Measurements from ENCODE around the gene CACNA1H.
"Not testable (repeated sequence)": the region's sequence is repeated elsewhere in the genome, so short reads cannot be mapped to it uniquely, and the experiment has no call there.

CACNA1H gene

DNA sequence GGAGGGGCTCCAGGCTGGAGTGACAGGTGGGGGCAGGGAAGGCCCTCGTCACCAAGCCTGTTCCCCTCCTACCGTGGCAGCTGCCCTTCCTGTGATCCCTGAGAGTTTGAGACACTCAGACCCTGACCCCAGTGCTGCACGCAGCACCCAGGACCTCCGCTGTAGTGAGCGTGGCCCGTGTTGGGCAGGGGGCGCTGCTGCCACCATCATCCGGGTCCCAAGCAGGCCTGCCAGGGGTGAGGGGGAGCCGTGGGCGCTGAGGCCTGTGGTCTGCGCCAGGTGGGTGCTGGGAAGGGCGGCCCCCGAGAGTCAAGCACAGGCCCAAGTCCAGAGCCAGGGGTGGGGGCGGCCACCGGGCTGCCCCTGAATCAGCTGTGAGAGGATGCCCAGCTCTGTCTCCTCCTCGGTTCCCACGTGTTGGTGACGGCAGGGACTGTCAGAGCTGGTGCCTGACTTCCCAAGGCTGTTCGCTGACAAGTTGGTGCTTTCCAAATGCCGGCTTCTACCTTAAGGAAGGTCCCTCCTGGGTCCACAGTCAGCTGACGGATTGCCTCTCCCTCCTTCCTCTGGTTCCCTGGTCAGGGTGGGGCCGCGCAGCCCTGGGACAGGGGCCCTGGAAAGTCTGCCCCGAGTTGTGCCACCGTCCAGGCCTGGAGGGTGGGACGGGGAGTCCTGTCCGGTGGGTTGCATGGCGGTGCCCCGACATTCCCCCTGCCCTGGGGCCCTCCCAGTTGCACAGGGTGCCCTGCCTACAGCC lies 41.1 kb downstream of the CACNA1H start:
- DNase-seq (ENCODE audit: low spot score) = no peak

DNA sequence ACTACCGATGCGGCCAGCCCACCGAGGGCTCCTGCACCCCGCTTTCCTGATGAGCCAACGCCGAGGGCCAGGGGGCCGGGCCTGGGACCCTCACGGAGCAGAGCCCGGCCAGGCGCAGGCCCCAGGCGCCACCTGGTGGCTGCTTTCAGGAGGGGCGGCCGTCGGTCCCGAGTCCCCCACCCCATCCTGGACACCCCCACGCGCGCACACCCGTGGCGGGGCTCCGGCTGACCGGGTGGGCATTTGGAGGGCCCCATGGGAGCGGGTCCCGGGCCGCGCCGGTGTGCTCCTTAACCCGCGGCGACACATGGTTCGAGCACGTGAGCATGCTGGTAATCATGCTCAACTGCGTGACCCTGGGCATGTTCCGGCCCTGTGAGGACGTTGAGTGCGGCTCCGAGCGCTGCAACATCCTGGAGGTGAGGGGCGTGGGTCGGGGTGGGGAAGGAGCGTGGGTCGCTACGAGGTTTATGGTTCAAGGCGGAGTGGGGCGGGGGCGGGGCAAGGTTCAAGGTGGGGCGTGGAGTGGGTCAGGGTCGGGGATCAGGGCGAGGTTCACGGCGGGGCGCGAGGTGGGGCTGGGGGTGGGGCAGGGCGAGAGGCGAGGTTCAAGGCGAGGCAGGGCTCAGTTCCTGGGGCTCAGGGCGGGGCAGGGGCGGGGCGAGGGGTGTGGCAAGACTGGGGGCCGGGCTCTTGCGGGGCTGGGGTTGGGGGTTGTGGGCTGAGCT lies 41.9 kb downstream of the CACNA1H start:
- peak; percentile 74 for DNase-seq (ENCODE audit: low spot score)

DNA sequence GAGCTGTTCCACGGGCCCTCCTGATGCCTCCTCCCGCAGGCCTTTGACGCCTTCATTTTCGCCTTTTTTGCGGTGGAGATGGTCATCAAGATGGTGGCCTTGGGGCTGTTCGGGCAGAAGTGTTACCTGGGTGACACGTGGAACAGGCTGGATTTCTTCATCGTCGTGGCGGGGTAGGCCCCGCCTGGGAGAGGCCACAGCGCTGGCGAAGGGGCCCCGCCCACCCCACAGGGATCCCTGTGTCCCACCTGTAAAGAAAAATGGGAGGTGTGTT lies 42.4 kb downstream of the CACNA1H start:
- no peak for DNase-seq (ENCODE audit: low spot score)

DNA sequence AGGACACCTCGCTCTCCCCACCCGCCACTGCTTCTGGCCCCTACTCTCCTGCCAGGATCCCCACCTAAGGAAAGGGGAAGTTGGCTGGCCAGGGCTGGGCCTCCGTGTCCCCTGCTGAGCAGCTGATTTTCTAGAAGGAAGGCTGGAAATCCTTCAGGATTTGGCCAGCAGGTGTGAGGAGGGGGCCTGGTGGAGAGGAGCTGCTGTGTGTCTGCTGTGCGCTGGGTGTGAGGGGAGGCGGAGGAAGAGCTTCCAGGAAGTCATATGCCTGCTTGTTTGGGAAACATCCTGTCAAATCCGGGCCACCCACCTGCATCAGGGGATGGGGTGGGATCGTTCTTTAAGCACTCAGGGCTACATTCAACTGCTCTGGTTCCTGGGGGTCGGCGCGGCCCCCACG lies 43.6 kb downstream of the CACNA1H start:
- no peak for DNase-seq (ENCODE audit: low spot score)

- DNase-seq (ENCODE audit: low spot score) = no peak
Measured at GRCh38 chr16:1197237-1197866, 44.4 kb downstream of the CACNA1H start.

DNA sequence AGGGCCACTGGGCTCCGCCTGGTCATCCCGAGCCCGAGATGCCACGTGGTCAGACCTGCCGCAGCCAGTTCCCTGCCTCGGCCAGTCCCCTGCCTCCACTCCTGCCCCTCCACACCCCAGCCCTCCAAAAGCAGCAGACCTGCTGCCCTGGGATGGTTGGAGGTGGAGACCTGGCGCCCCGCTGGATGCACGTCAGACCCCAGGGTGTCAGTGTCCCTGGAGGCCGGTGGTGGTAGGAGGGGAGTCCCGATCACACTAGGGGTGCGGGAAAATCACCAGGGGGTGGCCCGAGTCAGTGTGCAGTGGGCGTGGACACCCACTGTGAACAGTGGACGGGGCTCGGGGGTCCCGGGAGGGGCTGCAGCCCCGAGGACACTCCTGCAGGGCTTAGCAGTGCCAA lies 45.3 kb downstream of the CACNA1H start:
- no peak for DNase-seq (ENCODE audit: low spot score)

DNA sequence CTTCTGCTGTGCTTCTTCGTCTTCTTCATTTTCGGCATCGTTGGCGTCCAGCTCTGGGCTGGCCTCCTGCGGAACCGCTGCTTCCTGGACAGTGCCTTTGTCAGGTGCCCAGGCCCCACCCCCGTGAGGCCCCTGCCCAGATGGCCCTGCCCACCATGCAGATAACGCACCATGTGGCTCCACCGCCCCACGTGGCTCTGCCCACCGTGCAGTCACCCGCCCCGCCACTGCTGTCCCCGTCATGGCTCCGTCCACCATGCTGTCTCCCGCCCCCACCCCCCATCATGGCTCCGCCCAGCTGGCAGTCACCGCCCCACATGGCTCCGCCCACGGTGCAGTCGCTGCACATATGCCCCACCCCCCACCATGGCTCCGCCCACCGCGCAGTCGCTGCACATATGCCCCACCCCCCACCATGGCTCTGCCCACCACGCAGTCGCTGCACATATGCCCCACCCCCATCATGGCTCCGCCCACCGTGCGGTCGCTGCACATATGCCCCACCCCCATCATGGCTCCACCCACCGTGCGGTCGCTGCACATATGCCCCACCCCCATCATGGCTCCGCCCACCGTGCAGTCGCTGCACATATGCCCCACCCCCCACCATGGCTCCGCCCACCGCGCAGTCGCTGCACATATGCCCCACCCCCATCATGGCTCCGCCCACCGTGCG lies 45.9 kb downstream of the CACNA1H start:
- DNase-seq (ENCODE audit: low spot score) = not testable (repeated sequence)

GRCh38 chr16:1199347-1200013 lies 46.6 kb downstream of the CACNA1H start:
- DNase-seq (ENCODE audit: low spot score) = no peak

DNA sequence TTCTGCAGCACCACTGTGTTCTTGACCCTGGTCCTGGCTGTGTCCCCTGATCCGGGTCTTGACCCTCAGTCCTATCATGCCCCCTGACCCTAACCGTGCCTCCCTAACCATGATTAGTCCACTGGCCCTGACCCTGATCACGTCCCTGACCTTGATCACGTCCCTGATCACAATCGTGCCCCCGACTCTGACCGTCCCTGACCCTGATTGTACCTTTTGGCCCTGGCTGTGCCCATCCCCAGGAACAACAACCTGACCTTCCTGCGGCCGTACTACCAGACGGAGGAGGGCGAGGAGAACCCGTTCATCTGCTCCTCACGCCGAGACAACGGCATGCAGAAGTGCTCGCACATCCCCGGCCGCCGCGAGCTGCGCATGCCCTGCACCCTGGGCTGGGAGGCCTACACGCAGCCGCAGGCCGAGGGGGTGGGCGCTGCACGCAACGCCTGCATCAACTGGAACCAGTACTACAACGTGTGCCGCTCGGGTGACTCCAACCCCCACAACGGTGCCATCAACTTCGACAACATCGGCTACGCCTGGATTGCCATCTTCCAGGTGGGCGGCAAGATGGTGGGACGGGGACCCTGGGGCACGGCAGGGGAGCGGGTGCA lies 47.2 kb downstream of the CACNA1H start:
- no peak for DNase-seq (ENCODE audit: low spot score)

DNA sequence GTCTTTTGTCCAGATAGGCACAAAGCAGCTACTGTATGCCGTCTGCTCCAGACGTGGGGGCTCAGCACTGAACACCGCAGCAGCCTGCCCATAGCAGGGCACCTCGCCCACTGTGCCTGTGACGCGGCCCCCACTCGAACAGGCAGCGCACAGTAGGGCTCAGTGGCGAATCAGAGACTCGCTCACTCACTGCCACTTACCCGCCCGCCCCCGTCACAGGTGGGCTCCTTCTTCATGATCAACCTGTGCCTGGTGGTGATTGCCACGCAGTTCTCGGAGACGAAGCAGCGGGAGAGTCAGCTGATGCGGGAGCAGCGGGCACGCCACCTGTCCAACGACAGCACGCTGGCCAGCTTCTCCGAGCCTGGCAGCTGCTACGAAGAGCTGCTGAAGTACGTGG lies 48.5 kb downstream of the CACNA1H start:
- no peak for DNase-seq (ENCODE audit: low spot score)

- no peak for DNase-seq (ENCODE audit: low spot score)
Measured at GRCh38 chr16:1202274-1202673, 49.4 kb downstream of the CACNA1H start.

- DNase-seq (ENCODE audit: low spot score) = no peak
Measured at GRCh38 chr16:1204933-1205332, 52.0 kb downstream of the CACNA1H start.

DNA sequence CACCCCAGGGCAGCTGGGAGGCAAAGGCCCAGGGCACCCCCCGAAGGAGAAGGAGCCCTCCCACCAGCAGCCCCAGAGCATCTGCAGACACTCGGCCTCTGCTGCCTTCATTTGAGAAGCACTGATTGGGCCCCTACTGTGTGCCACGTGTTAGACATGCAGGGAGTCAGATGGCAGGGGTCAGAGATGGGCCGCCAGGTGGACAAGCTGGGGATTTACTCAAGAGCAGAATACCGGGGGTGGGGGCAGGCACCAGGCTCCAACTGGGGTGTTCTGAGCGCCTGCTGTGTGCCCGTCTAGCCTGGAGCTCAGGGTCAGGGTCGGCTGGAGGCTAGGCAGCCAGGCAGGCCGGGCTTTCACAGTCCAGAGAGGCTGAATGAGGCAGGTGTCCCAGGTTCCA lies 53.4 kb downstream of the CACNA1H start:
- no peak for DNase-seq (ENCODE audit: low spot score)

- no peak for DNase-seq (ENCODE audit: low spot score)
Measured at GRCh38 chr16:1206786-1207185, 53.9 kb downstream of the CACNA1H start.

- no peak for DNase-seq (ENCODE audit: low spot score)
Measured at GRCh38 chr16:1208239-1208830, 55.4 kb downstream of the CACNA1H start.

GRCh38 chr16:1209081-1209480 lies 56.2 kb downstream of the CACNA1H start:
- DNase-seq (ENCODE audit: low spot score) = no peak

DNA sequence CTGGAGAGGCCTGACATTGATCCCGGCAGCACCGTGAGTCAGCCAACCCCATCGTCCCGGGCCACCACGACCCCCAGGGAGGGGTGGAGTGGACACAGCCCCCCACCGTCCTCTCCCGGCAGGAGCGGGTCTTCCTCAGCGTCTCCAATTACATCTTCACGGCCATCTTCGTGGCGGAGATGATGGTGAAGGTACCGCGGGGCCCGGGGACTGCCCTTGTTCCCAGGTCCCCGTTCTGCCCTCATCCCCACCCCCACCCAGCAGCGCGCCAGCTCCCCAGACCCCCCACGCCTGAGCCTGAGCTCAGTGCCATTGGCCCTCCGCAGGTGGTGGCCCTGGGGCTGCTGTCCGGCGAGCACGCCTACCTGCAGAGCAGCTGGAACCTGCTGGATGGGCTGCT lies 57.6 kb downstream of the CACNA1H start:
- DNase-seq (ENCODE audit: low spot score) = no peak

DNA sequence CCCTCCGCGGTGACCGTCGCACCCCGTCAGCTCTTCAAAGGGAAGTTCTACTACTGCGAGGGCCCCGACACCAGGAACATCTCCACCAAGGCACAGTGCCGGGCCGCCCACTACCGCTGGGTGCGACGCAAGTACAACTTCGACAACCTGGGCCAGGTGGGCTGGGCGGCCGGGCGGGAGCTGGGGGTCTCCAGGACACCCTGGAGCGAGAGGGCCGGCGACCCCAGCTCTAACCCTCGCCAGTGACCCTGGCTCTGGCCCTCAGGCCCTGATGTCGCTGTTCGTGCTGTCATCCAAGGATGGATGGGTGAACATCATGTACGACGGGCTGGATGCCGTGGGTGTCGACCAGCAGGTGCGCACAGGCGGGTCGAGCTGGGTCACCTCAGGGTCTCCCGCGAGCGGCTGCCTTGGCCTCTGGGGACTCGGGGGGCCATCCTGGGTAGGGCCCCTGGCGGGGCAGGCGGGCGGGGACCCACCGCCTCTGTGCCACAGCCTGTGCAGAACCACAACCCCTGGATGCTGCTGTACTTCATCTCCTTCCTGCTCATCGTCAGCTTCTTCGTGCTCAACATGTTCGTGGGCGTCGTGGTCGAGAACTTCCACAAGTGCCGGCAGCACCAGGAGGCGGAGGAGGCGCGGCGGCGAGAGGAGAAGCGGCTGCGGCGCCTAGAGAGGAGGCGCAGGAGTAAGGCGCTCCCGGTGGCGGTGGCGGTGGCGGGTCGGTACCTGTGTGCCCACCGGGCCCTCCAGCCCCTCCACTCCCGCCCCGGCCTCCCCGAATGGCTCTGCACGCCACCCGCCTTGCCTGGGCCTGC lies 58.8 kb downstream of the CACNA1H start:
- DNase-seq (ENCODE audit: low spot score) = no peak

DNA sequence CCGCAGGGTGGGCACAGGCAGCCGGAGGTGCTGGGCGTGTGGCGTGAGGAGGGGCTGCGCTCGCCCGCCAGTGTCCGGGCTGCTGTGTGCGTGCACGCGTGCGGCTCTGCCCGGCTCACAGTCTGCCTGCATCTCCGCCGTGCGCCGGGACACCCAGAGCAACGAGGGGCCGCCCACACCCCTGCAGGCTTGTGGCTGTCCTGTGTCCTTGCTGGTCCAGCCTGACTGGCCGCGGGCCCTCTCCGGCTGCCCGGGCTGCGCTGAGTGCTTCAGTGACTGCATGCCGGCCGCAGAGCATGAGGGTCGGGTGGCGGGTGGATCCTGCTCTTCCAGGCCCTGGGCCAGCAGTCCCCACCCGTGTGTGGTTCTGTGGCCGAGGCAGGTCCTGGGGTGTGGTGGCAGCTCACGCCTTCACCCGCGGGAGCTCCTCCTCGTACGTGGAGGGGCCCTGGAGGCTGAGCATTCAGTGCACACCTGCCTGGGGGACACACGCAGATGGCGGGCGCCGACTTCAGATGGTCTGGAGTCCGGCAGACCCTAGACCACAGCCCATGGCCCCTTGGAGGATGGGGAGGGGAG lies 59.8 kb downstream of the CACNA1H start:
- DNase-seq (ENCODE audit: low spot score) = no peak

DNA sequence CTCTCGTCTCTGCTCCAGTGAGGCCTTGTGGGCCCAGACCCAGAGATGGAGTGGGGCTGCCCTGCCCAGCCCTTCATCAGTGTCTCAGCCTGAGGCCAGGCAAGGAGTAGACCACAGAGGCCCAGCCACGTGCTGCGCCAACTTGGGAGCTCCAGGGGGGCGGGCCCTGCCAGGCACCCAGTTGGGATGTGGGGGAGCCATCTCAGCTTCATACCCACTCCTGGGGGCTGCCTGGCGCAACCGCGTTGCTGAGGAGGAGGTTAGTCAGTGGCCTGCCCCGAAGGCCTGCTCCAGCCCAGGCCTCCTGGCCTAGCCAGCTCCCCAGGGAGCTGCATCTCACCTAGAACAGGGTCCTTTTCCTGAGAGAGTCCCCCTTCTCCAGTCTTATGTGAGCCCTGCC lies 60.3 kb downstream of the CACNA1H start:
- no peak for DNase-seq (ENCODE audit: low spot score)

Data from GM03348 (cell line).